Sigmoid colon (tissue), 7 donors: ENCODE results near the gene CFAP410. TPM values are rescaled to one million over a fixed set of nuclear protein-coding genes. Genes with fewer than 3 reads are reported as not detected.
A peak's percentile ranks its signal among the peaks of the same experiment; 100 is the strongest.

Experiments used
- DNase-seq: peaks from one replicate; pipeline ENCODE4 v3.0.0-alpha.2; 2019
- H3K27ac ChIP-seq, 4 donors: fragments of 200-600 bp; sonication (generic); one replicate each; pipeline ENCODE4 v1.5.1; 2016 to 2019; ENCODE audit warnings: mild to moderate bottlenecking in 1 of 4
- H3K27me3 ChIP-seq, 3 donors: fragments of 200-600 bp; sonication (generic); one replicate each; pipeline ENCODE4 v1.5.1; 2019; ENCODE audit warnings: mild to moderate bottlenecking in 1 of 3
- H3K36me3 ChIP-seq, 4 donors: fragments of 200-600 bp; sonication (generic); one replicate each; pipeline ENCODE4 v1.5.1; 2016 to 2019
- H3K4me1 ChIP-seq, 4 donors: fragments of 200-600 bp; sonication (generic); one replicate each; pipeline ENCODE4 v1.5.1; 2017 to 2019
- H3K4me3 ChIP-seq, 4 donors: fragments of 200-600 bp; sonication (generic); one replicate each; pipeline ENCODE4 v1.5.1; 2017 to 2019; ENCODE audit warnings: mild to moderate bottlenecking in 2 of 4, moderate library complexity in 1 of 4
- H3K9me3 ChIP-seq, 4 donors: fragments of 200-600 bp in 3 of 4; sonication (generic) in 3 of 4; one replicate each; pipeline versions ENCODE4 v1.5.1 to v1.6.1; 2013 to 2019
- EP300 ChIP-seq, 4 donors: sonication (generic); formaldehyde crosslinking; IDR thresholded peaks; one replicate each; pipeline ENCODE4 v1.6.1; 2017; ENCODE audit warnings: antibody characterized with exemption in 4 of 4
- POLR2A ChIP-seq, 2 donors: fragments of 450-650 bp; IDR thresholded peaks; one replicate each; pipeline ENCODE4 v1.6.1; 2016; ENCODE audit warnings: antibody characterized with exemption in 2 of 2, mild to moderate bottlenecking in 2 of 2, moderate library complexity in 2 of 2
- POLR2AphosphoS5 ChIP-seq, 4 donors: sonication (generic); formaldehyde crosslinking; IDR thresholded peaks; one replicate each; pipeline ENCODE4 v1.6.1; 2017; ENCODE audit warnings: antibody characterized with exemption in 4 of 4
- WGBS, 2 donors: extraction: QIAGEN DNeasy Blood & Tissue Kit; methylation state at CpG; one replicate each; pipeline ENCODE4 v1.1.7; 2013; 5-methylcytosine and 5-hydroxymethylcytosine counted together
- intact Hi-C: fragments of 100-400 bp; cut with DNase I; formaldehyde crosslinking; loops from one replicate; pipeline ENCODE4 v1.15.1; 2023
- polyA plus RNA-seq, 3 donors: library from polyadenylated mRNA; stranded (reverse); fragments of 200-250 nt; gene quantifications; one replicate each; pipeline ENCODE4 v1.2.3, GENCODE V29; 2013
- total RNA-seq, 4 donors: library from RNA; depleted of rRNA; stranded (reverse); fragments of >200 nt; gene quantifications; one replicate each; pipeline ENCODE4 v1.1.0, GENCODE V29; 2016
- TF ChIP-seq, protein P1 (sequence below), 4 experiments: fragments of 450-650 bp in 3 of 4; fragments of 200-600 bp in 1 of 4; IDR thresholded peaks; one replicate each; pipeline ENCODE4 v1.5.1; 2016 to 2019; ENCODE audit warnings: antibody characterized with exemption in 4 of 4, mild to moderate bottlenecking in 3 of 4, moderate library complexity in 2 of 4
- donor health status: healthy with polysubstance abuse.
- donor health status: Bipolar disorder and iron deficiency.
- donor health status: healthy.

CFAP410 gene
- total and polyA plus RNA-seq, 7 donors, result 12.7 to 31.7 (median 28.2) TPM

- no peak for DNase-seq
- peaks cover 0 to 10% (median 6%) of the 10 kb centered on the region in 4 donors for H3K4me1 ChIP-seq
- intact Hi-C loops, result no loop called here
- no peak overlapping the region for H3K27ac ChIP-seq
- H3K27me3 ChIP-seq, result peaks cover 17 to 54% (median 34%) of the 10 kb centered on the region in 3 donors
- WGBS, 2 donors, result 83 to 84% methylated on average over 18 of the region's 18 CpGs
- no peak overlapping the region for H3K4me3 ChIP-seq
- TF ChIP-seq, protein P1, sequence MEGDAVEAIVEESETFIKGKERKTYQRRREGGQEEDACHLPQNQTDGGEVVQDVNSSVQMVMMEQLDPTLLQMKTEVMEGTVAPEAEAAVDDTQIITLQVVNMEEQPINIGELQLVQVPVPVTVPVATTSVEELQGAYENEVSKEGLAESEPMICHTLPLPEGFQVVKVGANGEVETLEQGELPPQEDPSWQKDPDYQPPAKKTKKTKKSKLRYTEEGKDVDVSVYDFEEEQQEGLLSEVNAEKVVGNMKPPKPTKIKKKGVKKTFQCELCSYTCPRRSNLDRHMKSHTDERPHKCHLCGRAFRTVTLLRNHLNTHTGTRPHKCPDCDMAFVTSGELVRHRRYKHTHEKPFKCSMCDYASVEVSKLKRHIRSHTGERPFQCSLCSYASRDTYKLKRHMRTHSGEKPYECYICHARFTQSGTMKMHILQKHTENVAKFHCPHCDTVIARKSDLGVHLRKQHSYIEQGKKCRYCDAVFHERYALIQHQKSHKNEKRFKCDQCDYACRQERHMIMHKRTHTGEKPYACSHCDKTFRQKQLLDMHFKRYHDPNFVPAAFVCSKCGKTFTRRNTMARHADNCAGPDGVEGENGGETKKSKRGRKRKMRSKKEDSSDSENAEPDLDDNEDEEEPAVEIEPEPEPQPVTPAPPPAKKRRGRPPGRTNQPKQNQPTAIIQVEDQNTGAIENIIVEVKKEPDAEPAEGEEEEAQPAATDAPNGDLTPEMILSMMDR (IDR thresholded peaks at IDR 0.05), result no peak
- no peak for TF ChIP-seq POLR2A (IDR thresholded peaks at IDR 0.05)
- TF ChIP-seq POLR2AphosphoS5 (IDR thresholded peaks at IDR 0.05), result no peak
- TF ChIP-seq EP300 (IDR thresholded peaks at IDR 0.05), result no peak
- H3K9me3 ChIP-seq, result no peaks in the 10 kb centered on the region
- H3K36me3 ChIP-seq, result no peaks in the 10 kb centered on the region
Measured at GRCh38 chr21:44351535-44352252, 12.5 kb upstream of the CFAP410 start.

- TF ChIP-seq POLR2A (IDR thresholded peaks at IDR 0.05), result no peak
- no peak for TF ChIP-seq EP300 (IDR thresholded peaks at IDR 0.05)
- TF ChIP-seq POLR2AphosphoS5 (IDR thresholded peaks at IDR 0.05), result no peak
- no peak for DNase-seq
- no peaks in the 10 kb centered on the region for H3K36me3 ChIP-seq
- peaks cover 17 to 61% (median 34%) of the 10 kb centered on the region in 3 donors for H3K27me3 ChIP-seq
- intact Hi-C loops, result no loop called here
- 35 to 41% methylated on average over 42 of the region's 42 CpGs for WGBS, 2 donors
- H3K4me1 ChIP-seq, result peaks cover 0 to 10% (median 6%) of the 10 kb centered on the region in 4 donors
- H3K27ac ChIP-seq, result no peak overlapping the region
- no peak overlapping the region for H3K4me3 ChIP-seq
- no peaks in the 10 kb centered on the region for H3K9me3 ChIP-seq
Measured at GRCh38 chr21:44350773-44351481, 11.7 kb upstream of the CFAP410 start.

GRCh38 chr21:44349847-44350772, 10.9 kb upstream of the CFAP410 start:
- no peak for TF ChIP-seq EP300 (IDR thresholded peaks at IDR 0.05)
- no peak for TF ChIP-seq POLR2AphosphoS5 (IDR thresholded peaks at IDR 0.05)
- TF ChIP-seq, protein P1 (IDR thresholded peaks at IDR 0.05), result no peak
- TF ChIP-seq POLR2A (IDR thresholded peaks at IDR 0.05), result no peak
- DNase-seq, result no peak
- H3K4me3 ChIP-seq, result peak overlapping the region in 1 of 4 donors; percentile 10

DNA sequence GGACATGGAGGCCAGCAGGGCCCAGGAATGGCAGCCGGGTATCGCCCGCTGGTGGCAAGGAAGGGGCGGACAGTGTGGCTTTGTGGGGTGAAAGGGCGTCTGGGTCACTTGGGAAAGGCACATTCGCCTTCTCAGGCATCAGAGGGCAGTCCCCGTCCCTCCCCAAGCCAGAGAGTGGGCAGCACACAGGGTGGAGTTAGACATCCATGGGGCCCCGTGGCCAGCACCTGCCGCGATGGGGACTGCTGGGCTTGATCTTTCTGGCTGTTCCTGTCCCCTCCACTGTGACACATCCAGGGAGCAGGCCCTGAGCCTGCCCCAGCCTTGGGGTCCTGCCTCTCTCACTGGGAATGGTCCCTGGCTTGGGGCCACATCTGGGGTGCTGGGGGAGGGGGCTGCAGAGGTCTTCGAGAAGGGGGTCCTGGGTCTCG, 10.2 kb upstream of the CFAP410 start:
- intact Hi-C loops, result no loop called here
- peaks cover 17 to 72% (median 34%) of the 10 kb centered on the region in 3 donors for H3K27me3 ChIP-seq
- TF ChIP-seq POLR2A (IDR thresholded peaks at IDR 0.05) (no peak), EP300 (IDR thresholded peaks at IDR 0.05) (no peak), POLR2AphosphoS5 (IDR thresholded peaks at IDR 0.05) (no peak)
- TF ChIP-seq, protein P1 (IDR thresholded peaks at IDR 0.05), result no peak

More at GRCh38 chr21:44349847-44350772, 10.9 kb upstream of the CFAP410 start:
- Histone ChIP-seq H3K4me1 (peaks cover 0 to 10% (median 6%) of the 10 kb centered on the region in 4 donors), H3K9me3 (no peaks in the 10 kb centered on the region), H3K27me3 (peaks cover 17 to 69% (median 34%) of the 10 kb centered on the region in 3 donors), H3K36me3 (no peaks in the 10 kb centered on the region), H3K27ac (no peak overlapping the region)
- intact Hi-C loops, result no loop called here
- 13 to 17% methylated on average over 113 of the region's 113 CpGs for WGBS, 2 donors

More for the DNA sequence above, 10.2 kb upstream of the CFAP410 start:
- Histone ChIP-seq H3K36me3 (no peaks in the 10 kb centered on the region), H3K9me3 (no peaks in the 10 kb centered on the region), H3K4me3 (no peak overlapping the region), H3K27ac (no peak overlapping the region), H3K4me1 (peaks cover 0 to 10% (median 6%) of the 10 kb centered on the region in 4 donors)
- 58 to 77% methylated on average over 12 of the region's 12 CpGs for WGBS, 2 donors
- no peak for DNase-seq
